ENCODE data around the gene FAM171A1. TPM values are rescaled to one million over a fixed set of nuclear protein-coding genes. Genes with fewer than 3 reads are reported as not detected.

Gene FAM171A1
- total and polyA plus RNA-seq, 8 donors, result 12.4 to 34.1 (median 21.4) TPM

DNA sequence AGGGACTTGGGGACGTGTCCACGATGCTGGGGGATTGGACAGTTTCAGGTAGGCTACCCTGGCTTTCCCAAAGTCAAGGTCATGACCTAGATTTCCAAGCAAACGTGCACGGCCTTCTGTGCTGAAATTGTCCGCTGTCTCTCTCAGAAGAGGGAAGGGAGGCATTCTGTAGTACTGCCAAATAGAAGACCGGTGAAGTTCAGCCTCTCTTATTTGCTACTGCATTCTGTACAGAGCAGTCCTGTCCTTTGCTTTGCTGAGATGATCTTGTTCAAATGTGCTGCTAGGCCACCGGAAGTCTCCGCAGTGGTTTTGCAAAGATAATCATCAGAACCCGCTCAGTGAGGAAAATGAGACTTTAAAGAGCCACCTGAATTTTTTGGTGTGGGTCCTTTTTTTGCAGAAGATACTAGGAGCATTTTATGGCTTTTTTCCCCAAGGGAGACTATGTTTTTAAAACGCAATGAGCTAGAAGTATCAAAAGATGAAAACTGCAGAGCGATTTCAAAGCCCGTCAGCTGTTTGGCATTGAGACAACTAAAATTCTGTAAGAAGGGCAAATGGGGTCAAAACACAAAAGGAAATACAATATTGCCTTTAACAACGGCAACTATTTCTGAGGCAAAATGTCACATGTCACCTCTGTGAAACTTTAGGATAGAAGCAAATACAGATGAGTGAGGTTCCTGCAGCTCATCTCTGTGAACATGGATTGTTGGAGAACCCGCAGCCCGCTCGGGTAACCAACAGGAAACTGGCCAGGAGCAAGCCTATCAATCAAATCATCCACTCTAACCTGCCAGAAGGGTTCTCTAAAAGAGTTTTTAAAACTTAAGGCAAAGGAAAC is 201.3 kb downstream of the FAM171A1 start:
- Histone ChIP-seq H3K9me3 (no peaks in the 10 kb centered on the region), H3K27ac (peak overlapping the region in 2 of 4 donors; percentile 63 to 70), H3K27me3 (no peaks in the 10 kb centered on the region), H3K4me1 (peaks cover 0 to 28% (median 15%) of the 10 kb centered on the region in 3 donors), H3K36me3 (no peaks in the 10 kb centered on the region), H3K4me3 (peak overlapping the region in 1 of 4 donors; percentile 13)
- no peak for ATAC-seq
- TF ChIP-seq, protein P1, sequence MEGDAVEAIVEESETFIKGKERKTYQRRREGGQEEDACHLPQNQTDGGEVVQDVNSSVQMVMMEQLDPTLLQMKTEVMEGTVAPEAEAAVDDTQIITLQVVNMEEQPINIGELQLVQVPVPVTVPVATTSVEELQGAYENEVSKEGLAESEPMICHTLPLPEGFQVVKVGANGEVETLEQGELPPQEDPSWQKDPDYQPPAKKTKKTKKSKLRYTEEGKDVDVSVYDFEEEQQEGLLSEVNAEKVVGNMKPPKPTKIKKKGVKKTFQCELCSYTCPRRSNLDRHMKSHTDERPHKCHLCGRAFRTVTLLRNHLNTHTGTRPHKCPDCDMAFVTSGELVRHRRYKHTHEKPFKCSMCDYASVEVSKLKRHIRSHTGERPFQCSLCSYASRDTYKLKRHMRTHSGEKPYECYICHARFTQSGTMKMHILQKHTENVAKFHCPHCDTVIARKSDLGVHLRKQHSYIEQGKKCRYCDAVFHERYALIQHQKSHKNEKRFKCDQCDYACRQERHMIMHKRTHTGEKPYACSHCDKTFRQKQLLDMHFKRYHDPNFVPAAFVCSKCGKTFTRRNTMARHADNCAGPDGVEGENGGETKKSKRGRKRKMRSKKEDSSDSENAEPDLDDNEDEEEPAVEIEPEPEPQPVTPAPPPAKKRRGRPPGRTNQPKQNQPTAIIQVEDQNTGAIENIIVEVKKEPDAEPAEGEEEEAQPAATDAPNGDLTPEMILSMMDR (IDR thresholded peaks at IDR 0.05), result no peak
- 56 to 57% methylated on average over 16 of the region's 16 CpGs for WGBS, 2 donors
- FAIRE-seq, result no peak
- DNase-seq, result peak in 2 of 6 donors; percentile 29
- intact Hi-C loops (cut with DNase I), result no loop called here

DNA sequence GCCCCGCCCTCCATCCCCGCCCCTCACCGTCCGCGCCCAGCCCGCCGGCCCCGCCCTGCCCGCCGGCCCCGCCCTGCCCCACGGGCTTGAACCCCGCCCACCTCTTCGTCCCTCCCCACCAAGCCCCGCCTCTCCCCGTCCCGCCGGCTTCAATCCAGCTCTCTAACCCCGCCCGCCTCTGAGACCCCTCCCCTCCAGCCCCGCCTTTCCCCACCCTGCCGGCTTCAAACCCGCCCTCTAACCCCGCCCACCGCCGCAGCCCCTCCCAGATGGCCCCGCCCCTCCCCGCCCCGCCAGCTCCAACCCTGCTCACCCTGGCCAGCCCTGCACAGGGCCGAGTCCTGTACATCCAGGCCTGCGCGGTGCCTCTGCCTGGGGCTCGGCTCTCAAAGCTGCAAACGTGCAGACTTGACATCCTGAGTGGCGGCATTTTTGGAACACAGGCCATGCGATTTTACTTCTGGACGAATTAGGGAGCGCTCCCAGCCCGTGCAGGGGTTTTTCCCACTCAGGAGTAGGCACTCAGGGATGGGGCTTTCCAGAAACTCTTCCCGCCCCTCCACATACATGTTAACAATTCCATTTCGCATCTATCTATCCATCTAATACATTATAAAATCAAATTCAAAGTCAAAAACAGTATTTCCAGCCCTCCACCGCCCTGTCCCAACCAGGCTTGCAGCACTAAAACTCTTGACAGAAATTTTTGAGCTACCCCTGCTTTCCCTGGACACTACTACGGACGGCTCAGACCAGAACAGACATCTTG is 202.1 kb downstream of the FAM171A1 start:
- H3K27ac ChIP-seq, result peak overlapping the region in 2 of 4 donors; percentile 4 to 70
- H3K9me3 ChIP-seq, result no peaks in the 10 kb centered on the region
- H3K36me3 ChIP-seq, result no peaks in the 10 kb centered on the region
- DNase-seq (peak; percentile 92 to 99 (median 97)), ATAC-seq (peak; percentile 76 to 93 (median 85)), FAIRE-seq (no peak)
- intact Hi-C loops (cut with DNase I), result no loop called here
- peaks cover 0 to 28% (median 15%) of the 10 kb centered on the region in 3 donors for H3K4me1 ChIP-seq
- 16 to 31% methylated on average over 17 to 33 of the region's 44 CpGs for WGBS, 2 donors
- H3K4me3 ChIP-seq, result peak overlapping the region in 1 of 4 donors; percentile 13
- no peaks in the 10 kb centered on the region for H3K27me3 ChIP-seq
- TF ChIP-seq, protein P1 (IDR thresholded peaks at IDR 0.05), result no peak

DNA sequence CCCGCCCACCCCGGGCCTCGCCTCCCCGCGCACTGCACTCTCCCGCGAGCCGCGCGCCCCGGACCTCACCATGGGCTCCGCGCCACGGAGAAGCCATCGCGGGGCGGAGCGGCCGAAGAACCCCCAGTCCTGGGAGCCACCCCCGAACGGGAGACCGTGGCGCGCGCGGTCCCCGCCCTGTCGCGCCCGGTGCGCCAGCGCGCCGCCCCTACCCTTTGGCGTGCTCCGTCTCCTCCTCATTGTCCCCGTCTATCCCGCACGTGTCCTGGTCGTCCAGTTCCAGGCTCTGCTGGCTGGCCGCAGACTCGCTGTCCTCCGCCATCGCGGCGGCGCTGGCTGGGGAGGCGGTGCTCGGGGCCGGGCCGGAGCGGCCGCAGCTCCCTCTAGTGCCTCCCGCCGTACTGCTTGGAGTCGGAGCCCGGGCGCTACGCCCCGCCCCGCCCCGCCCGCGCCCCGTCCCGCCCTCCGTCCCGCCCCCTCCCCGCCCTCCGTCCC is 202.8 kb downstream of the FAM171A1 start, which contains the start of gene NMT2:
TSS of gene NMT2 (minus strand) at position 403 of the 495 bp plus-strand sequence. CDS start at position 322, 81 bp downstream.
- H3K27ac ChIP-seq, result peak within 1 kb of the TSS; percentile 65 to 85 (median 80)
- TF ChIP-seq, protein P1 (IDR thresholded peaks at IDR 0.05), result no peak
- FAIRE-seq (no peak), DNase-seq (peak in 5 of 6 donors; percentile 84 to 96 (median 88)), ATAC-seq (peak; percentile 81 to 87 (median 86))
- no peaks in the 10 kb centered on the region for H3K27me3 ChIP-seq
- intact Hi-C loops (cut with DNase I), result no loop called here
- no peaks in the 10 kb centered on the region for H3K36me3 ChIP-seq
- no peaks in the 10 kb centered on the region for H3K9me3 ChIP-seq
- 1% methylated on average over 26 to 67 of the region's 70 CpGs for WGBS, 2 donors
- H3K4me3 ChIP-seq, result peak within 1 kb of the TSS; percentile 63 to 96 (median 86)
- peaks cover 0 to 28% (median 15%) of the 10 kb centered on the region in 3 donors for H3K4me1 ChIP-seq

DNA sequence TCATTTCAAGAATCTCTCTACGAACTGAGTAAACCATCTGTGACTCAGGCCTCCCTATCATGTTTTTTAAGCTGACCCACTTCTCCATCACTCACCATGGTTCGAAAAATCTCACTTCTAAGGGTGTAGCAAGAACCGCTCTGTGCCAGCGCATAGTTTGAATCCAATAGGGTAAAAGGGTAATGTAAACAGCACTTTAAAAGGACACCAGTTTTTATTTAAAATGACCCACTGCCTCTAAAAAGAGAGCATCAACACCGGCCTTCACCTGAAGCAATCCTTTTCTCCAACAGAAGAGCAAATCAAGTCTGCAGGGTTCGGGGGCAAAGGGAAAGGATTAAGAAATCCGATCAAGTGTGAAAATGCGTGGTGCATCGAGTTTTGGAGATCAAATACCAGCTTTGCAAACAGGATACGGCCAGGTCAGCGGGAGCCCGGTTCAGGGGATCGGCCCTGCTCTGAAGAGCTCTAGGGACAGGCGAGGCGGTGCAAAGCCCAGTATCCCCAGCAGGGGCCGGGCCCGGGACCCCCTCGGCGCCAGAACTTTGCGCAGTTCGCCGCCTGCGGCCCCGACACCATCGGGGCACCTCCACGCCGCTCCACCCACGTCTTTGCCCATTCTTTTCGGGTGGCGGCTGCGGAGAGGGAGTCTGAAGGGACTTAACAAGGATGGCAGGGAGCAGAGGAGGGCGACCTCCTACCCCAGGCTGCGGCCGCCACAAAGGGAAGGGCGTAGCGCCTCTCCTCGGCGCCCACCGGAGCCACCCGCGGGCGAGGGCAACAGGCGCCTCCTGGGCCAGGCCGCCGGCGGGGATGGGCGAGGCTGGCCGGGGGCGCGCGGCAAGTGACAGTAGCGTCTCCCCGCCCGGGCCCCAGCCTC is 203.4 kb downstream of the FAM171A1 start:
- Histone ChIP-seq H3K36me3 (no peaks in the 10 kb centered on the region), H3K4me3 (peak overlapping the region; percentile 63 to 96 (median 86)), H3K27me3 (no peaks in the 10 kb centered on the region), H3K27ac (peak overlapping the region; percentile 65 to 85 (median 80)), H3K9me3 (no peaks in the 10 kb centered on the region), H3K4me1 (peaks cover 0 to 28% (median 15%) of the 10 kb centered on the region in 3 donors)
- 0 to 1% methylated on average over 38 to 54 of the region's 54 CpGs for WGBS, 2 donors
- peak in 5 of 6 donors; percentile 38 to 84 (median 57) for DNase-seq
- TF ChIP-seq, protein P1 (IDR thresholded peaks at IDR 0.05), result peak in 1 of 4 donors; percentile 13
- no peak for FAIRE-seq
- ATAC-seq, result peak; percentile 32 to 48 (median 40)
- intact Hi-C loops (cut with DNase I), result no loop called here

Data from pancreas (tissue), 10 donors.